Stimulated activated CD4-positive, alpha-beta T cell treated with anti-CD3 and anti-CD28 coated beads, Interleukin-15, amount 100 ng/mL, for 1 hour (primary cell): Measurements from ENCODE around the gene IL12B.
"Not testable (repeated sequence)": the region's sequence is repeated elsewhere in the genome, so short reads cannot be mapped to it uniquely, and the experiment has no call there.

ENCODE experiments used
- DNase-seq, 2 donors: peaks; one replicate each; pipeline ENCODE4 v3.0.0-alpha.2; 2020; ENCODE audit warnings: low read depth in 1 of 2, low spot score in 1 of 2

The IL12B gene

DNA sequence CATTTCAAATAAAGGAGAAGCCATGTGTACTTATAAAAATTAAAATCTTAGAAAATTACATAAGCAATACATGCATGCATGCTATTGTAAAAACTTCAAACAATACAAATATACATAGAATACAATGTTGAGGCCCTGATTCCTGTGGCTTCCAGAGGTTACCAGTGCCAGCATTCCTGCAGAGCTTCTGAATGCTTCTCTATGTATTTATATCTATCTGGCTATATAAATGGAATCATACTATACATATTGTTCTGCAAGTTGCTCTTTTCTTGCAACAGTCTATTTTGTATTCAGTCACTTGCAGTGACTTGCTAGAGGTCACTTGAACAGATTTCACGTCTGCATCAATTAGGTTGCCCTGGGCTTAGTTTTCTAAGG lies 3.2 kb upstream of the IL12B start:
- no peak for DNase-seq

DNA sequence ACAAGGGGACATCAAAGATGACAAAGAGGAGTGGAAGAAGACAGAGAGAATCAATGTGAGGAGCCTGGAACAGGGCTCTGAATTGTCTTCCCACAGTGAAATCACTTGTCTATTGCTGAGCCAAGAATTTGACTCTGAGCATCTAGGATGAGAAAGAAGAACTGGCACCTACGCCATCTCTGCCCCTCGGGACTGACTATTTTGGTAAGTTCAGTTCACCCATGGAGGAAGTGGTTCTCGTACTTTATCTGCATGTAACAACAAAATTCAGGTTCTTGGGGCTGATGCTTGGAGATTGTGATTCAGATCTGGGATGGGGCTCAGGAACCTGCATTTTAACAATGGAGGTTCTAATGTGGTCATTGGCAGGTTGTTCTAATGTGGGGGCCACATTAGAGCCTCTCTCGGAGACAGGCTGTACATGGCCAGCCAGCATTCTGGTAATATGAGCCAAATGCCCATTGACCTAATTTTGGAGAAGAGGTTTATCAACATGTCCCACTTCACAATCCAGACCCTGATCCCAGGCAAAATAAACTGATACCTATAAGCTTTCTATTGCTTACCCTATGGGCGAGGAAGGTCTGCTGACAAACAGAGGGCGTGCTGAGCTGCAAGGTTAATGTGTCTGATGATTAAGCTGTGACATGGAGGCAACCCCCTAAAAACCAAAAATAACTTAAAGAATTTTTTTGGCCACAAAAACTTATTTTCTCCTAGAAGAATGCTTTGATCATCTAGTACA lies 2.7 kb upstream of the IL12B start:
- DNase-seq: no peak

DNA sequence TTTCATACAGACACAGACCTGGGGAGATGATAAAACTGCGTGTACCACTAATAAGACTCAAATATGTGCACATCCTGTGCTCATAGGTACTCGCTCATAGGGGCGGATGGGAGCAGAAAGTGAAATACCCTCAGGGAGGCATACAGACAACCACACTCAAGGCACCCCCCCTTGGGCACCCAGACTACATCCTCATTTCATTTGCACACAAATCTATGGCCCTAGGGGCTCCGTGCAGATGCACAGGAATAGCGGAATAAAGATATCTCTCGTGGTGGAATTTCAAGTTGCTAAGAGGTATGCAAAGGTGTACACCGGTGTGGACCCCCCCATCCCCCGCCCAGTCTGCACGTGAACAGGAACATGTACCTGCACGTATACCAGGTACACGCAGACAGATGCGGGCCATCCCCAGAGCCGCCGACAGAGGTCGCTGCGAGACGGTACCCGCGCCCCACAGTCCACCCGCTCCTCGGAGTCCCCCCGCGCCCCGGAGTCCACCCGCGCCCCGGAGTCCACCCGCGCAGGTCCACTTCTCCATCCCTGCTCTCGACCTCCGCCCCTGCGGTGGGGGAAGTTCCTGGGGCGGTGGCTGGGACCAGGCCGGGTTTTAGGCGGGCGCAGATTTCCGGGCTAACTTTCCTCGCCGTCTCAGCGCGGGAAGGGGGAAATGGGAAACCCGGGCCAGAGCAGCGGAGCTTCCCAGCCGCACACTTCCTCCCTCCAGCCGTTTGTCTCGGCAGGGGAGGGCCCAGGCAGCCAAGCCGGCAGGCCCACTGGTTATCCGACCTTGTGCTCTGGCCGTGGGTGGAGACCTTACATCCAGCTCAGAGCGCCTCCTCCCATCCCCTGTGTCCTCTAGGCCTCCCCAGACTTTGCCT lies 1.0 kb upstream of the IL12B start:
- peak; percentile 56 to 70 for DNase-seq

DNA sequence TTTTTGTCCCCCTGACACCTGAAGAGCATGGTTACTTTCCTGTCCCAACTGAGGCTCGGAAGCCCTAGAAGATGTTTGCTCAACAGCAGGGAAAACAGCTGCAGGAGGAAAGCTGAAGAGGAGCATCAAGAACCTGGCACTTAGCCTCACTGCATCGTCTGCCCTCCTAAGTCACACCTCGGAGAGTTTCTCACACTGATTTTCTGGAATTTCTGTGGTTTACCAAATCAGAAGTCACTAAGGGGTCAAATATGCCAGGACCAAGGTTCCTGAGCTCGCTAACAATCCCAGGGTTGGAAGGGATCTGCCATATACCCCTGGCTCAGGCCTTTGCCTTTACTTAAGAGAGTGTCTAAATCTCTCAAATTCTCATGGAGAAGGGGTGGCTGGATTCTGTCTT lies 5.3 kb downstream of the IL12B start:
- DNase-seq: no peak

DNA sequence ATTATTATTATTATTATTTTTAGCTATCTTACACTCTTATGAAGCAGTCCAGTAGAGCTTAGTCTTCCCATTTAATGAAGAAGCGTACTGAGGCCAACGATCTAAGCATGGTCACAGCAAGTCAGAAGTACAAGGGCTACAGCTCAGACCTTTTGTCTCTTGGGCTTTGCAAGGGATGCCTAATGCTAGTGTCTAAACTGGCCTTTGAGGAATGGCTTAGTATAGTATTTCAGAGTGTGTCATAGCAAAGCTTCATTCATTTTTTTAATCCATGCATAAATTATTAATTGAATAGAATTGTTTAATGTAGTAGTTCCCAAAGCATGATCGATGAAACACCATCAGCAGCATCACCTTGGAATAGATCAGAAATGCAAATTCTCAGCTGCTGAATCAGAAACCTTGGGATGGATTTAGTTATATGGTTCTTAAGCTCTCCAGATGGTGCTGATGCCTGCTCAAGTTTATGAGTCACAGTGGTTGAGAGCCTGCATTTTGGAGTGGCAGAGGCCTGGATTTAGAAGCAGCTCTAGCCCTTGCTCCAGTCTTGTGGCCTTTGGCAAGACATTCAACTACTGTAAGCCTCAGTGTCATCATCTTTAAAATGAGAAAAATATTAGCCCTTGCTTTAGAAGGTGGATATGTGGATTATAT lies 6.1 kb downstream of the IL12B start:
- no peak for DNase-seq

DNA sequence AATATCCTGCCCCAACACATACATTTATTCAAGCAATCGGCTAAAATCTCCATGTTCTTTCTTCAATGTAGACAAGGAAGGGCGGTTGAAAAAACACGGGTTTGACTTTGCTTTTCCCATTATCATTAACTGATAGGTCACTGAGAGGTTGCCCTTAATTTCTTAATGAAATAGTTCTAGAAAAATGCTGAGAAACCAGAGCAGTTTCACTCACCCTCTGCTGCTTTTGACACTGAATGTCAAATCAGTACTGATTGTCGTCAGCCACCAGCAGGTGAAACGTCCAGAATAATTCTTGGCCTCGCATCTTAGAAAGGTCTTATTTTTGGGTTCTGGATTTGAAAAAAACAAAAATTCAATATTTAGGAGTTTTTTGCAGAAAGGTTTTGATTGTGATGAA lies 8.1 kb downstream of the IL12B start:
- DNase-seq: no peak

DNA sequence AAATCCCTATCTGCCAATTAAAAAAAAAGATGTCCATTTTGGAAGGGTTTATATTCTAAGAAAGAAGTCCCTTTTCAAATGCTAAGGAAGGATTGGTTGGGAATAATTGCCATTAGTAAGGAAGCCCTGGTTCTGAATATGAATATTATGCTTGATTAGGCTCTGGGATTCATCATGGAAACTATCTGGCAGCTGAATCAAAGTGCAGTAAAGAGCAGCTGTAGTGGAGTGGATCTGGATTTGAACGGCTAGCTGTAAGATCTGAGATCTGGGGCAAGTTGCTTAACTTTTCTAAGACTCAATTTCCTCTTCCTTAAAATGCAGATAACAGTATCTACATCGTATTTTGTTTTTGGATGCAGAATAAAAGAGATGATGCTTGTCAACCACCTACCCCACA lies 10.5 kb downstream of the IL12B start:
- no peak for DNase-seq

DNA sequence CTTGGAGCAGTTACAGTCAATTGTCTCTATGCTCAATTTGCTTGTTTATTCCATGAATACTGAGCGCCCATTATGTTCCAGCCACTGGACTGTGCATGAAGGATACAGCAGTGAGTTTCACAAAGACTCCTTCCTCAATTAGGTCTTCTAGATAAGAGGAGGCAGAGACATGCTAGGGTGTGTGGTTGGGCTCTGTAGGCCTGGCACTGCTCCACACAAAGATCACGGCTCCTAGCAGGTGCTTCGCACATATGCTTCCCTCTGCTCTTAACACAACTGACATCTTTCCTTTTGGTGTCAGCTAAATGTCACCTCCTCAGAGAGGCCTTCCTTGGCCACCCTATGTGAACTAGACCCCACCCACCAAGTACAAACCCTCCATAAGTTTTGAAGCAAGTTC lies 10.9 kb downstream of the IL12B start:
- no peak for DNase-seq

DNA sequence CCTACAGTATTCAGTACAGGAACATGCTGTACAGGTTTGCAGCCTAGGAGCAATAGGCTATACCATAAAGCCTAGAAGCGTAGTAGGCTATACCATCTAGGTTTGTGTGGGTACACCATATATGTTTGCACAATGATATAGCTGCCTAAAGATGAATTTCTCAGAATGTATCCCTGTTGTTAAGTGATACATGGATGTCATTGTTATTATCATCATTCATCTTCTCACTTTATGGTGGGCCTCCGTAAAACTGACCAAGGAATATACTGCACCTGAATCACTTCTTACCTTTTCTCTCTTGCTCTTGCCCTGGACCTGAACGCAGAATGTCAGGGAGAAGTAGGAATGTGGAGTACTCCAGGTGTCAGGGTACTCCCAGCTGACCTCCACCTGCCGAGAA lies 11.8 kb downstream of the IL12B start:
- DNase-seq: no peak

DNA sequence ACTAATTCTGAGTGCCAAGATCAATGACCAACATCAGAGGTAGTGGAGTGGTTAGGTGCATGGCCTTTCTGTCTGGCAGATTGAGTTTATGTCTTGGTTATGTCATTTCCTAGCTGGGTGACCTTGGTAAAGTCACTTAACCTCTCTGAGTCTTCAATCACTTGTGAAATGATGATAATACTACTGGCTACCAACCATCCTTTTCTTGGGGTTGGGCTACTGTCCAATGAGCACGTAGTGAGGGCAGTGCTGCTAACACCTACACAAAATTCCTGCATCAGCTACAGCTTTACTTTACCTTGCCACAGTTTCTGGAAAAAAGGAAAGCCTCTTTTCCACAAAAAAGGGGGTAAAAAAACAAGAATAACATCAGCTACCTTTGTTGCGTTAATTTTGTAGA lies 12.4 kb downstream of the IL12B start:
- DNase-seq: no peak

DNA sequence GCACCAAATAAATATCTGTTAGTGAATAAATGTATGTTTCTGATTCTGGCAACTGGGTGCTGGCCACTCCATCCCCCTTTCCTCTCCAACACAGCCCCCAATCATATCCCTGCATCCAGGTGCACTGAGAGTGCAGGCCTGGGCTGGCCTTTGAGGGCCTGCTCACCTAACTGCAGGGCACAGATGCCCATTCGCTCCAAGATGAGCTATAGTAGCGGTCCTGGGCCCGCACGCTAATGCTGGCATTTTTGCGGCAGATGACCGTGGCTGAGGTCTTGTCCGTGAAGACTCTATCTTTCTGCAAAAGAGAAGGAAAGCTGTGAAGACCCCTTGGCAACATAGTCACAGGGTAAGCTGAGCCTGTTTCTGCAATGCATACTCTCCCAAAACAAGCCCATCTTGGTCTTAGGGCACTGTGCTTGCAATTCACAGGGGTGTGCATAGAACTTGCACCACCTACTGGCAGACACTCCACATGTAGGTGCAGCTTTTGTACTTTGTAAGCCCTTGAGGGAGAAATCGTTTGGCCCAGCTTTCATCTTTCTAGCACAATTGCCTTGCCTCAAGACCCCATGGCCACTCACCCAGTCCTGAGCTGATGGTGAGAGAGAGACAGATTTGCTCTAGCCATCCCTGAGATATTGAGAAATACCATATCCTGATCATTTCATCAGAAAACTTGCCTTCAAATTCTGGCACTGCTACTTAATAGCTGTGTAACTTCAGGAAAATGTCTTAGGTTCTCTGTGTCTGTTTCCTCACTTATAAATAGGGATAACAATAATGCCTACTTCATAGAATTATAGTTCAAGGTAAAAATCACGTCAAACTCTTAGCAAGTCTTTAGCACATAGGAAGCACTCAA lies 13.5 kb downstream of the IL12B start:
- no peak for DNase-seq

DNA sequence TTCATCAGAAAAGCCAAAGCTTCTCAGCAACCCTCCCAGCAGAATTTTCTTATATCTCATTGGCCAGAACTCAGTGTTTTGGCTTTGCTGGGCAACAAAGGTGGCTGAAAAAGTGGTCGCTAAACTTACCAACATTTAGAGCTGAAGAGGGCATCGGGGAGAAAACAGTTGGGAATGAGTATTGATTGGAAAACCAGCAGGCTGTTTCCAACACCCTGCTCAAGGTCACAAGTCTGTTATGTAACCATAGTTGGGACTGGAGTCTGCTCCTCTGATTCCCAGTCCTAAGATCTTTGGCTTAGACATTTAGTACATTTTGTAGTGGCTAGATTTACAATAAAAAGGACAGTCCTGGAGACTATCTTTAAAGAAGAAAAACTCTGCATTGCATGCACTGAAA lies 17.1 kb downstream of the IL12B start:
- DNase-seq: no peak

DNA sequence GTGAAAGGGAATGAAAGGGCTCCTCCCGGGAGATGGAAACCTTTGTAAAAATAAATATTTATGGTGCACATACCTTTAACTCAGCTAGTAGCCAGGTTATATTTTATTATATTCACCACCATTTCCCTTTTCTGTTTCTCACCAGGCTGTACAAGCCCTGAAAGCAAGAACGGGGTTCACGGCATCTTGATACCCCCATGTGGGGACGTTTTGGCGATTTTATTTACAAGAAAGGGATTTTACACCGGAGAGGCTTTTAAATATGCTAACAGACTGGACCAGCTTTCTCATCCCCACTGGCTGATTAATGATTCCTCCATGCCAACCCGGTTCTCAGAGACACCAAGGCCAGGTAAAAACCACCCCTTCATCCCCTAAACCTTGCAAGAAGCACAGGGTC lies 19.2 kb downstream of the IL12B start:
- DNase-seq: no peak

DNA sequence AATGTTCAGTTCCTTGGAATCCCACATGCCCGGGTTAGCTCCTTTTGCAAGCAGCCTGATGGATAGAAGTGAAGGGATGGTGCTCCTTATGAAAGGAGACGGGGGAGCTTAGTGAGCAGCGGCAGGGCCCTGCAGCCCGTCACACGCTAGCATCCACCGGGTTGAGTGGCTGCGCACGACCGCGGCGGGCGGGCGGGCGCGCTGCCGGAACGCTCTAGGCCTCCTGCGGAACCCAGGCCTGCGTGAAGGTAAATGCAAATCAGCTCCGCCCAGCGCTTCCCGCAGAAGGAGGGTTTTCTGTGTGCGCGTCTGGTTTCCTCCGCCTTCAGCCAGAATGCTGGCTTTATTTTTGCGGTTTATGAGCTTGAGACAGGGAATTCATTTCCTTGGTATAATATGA lies 19.8 kb downstream of the IL12B start:
- peak in 1 of 2 donors; percentile 18 for DNase-seq

DNA sequence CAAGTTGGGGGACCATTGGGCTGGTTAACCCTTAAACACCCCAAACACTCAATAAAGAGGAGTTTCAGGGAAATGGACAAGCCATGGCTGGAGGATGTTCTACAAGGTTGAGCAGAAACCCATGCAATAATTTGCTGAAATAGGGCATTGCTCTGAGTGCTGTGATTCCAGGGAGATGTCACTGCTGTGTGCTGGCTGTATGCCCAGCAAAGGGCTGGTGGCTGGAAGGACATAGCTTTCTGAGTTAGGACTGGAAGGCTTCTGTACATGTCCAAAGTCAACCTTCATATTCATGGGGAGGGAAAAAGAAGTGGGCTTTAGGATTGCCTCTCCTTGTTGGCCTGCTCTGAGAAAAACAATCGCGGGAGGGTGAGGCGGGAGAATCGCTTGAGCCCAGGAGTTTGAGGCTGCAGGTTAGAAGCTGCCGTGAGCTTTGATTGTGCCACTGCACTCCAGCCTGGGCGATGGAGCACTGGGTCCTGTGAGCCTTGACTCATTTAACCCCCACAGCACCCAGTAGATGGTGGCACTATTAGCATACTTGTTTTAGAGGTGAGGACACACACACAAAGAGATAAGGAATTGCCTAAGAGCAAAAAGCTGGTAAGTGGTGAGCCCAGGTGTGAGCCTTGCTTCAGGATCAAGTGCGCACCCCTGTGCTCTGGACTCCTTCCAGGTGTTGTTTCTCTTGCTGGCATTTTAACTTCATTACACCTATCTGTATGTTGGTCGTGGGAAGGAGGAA lies 20.4 kb downstream of the IL12B start:
- DNase-seq: no peak

DNA sequence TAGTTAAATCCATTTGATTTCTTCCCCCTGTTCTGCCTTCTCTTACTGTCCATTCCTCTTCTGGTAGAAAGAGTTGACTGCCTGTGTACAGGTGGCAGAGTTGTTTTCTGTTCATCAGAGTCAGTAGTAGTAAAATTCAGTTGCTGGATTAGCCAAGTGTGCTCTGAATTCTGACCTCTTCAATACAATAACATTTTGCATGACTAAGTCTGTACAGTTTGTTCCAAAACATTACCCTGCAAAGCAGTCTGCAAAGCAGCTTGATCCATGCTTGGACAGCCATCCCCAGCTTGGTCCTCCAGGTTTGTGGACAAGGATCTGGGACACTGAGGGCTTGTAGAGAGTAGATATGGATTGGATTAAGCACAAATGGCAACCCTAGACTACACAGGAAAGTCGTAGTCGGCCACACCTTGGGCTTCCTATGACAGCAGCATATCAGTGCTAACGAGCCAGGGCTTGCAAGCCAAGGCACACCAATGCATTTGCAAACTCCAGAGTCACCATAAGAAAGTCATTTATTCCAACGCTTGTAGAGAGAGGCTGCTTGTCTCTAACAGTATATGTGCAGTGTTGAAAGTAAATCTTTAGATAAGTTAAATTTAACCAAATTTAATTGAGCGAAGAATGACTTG lies 25.2 kb downstream of the IL12B start:
- DNase-seq: no peak

DNA sequence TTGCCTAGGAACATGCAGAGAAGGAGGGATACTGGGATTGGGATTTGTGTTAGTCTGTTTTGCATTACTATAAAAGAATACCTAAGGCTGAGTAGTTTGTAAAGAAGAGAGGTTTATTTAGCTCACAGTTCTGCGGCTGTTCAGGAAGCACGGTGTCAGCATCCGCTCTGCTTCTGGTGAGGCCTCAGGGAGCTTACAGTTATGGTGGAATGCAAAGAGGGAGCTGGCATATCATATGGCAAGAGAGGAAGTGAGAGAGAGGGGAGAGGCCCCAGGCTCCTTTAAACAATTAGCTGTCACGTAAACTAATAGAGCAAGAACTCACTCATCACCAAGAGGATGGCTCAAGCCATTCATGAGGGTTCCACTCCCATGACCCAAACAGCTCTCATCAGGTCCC lies 27.0 kb downstream of the IL12B start:
- DNase-seq: no peak

DNA sequence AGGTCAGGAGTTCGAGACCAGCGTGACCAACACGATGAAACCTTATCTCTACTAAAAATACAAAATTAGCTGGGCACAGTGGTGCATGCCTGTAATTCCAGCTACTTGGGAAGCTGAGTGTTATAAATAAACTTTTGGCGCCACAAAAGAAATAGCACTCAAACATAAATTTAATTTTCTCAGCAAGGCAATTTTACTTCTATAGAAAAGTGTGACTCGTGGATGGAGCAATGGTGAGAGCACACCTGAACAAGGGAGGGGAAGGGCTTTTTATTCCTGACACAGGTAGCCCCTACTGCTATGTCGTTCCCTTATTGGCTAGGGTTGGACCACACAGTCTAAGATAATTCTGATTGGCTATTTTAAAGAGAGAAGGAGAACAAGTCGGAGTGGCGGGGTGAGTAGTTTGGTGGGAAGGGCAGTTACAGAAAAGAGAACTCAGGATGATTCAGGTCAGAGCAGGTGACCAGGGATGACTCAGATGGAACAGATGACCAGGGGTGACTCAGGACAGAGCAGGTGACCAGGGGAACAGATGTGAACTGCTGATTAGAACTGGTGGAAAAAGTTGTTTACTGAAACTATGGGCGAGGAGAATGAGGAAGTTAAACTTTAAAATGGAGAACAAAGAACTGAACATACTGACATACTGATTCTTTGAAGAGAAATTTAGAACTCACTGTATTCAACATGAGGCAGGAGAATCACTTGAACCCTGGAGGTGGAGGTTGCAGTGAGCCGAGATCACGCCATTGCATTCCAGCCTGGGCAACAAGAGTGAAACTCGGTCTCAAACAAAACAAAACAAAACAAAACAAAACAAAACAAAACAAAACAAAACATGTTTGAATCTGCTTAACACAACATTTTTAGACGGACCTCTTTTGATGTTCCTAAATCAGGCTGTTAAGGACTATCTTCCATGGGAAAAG lies 28.1 kb downstream of the IL12B start:
- DNase-seq: not testable (repeated sequence)

DNA sequence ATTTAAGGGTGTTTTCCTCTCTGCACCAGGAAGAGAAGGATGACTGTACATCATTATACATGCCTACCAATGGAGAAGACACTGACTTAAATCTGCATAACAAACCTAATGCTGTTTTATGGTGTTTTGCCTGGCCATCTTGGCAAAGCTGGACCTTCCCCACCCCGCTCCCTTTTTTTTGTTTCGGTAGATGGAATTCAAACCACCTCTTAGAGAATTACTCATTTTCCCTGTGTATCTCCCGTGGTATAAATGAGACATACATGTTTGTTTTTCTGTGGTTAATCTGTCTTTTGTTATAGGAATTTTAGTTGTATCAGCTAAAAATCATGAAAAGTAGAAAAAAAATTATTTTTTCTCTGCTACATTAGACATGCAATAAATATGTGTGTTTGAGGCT lies 28.8 kb downstream of the IL12B start:
- DNase-seq: no peak
